ENCODE data around the gene C1orf210. TPM values are rescaled to one million over a fixed set of nuclear protein-coding genes. Genes with fewer than 3 reads are reported as not detected.

The C1orf210 gene
- total RNA-seq, 2 donors from 2014 or later = not detected

DNA sequence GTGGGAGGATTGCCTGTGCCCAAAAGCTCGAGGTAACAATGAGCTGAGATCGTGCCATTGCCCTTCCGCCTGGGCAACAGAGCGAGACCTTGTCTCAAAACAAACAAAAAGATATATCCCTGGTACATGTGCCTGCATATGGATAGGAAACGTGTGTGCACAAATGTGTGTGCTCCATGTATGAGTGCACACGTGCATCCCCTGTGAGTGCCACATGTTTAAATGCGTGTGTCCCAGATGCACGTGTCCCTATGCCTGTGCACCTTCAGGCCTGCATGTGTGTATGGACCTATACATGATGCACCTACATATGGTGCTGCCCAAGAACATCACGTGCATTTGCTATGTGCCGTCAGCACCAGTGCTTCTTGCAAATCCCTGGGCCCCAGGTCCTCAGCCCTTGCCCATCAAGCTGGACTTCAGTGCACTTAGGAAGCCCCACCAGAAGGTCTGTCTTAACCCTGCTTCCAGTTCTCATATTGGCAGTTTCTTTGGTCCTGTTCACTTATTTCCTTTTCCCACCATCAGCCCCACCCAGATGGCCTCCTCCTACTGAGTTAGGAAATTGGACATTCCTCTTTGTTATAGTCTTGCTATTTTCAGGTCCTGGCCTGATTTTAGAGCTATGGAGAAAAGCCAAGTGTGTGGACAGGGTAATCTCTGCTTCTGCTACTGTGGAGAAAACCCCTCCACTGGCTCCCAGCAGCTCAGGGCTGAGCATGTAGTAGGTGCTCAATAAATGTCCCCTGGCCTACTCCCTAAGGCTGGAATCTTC lies 30.8 kb upstream of the C1orf210 start:
- no peak for ATAC-seq
- no peak for DNase-seq (ENCODE audit: low spot score in 2 of 2)
- H3K9me3 Mint-ChIP-seq = no peaks in the 10 kb centered on the region
- H3K36me3 Mint-ChIP-seq = no peaks in the 10 kb centered on the region
- H3K27ac Mint-ChIP-seq = no peak overlapping the region

DNA sequence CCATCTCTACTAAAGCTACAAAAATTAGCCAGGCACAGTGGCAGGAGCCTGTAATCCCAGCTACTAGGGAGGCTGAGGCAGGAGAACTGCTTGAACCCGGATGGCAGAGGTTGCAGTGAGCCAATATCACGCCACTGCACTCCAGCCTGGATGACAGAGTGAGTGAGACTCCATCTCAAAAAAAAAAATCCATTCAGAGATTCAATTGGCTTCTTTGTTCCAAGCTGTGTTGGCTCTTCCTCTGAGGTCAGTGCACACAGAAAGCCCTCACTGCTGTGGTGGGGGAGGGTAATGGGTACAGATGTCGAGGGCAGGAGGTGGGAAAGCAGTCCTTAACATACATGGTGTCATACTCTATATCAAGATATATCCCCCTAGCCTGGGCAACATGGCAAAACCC lies 30.1 kb upstream of the C1orf210 start:
- Mint-ChIP-seq H3K36me3 (no peaks in the 10 kb centered on the region), H3K9me3 (no peaks in the 10 kb centered on the region), H3K27ac (no peak overlapping the region)
- DNase-seq (ENCODE audit: low spot score in 2 of 2) (no peak), ATAC-seq (no peak)

DNA sequence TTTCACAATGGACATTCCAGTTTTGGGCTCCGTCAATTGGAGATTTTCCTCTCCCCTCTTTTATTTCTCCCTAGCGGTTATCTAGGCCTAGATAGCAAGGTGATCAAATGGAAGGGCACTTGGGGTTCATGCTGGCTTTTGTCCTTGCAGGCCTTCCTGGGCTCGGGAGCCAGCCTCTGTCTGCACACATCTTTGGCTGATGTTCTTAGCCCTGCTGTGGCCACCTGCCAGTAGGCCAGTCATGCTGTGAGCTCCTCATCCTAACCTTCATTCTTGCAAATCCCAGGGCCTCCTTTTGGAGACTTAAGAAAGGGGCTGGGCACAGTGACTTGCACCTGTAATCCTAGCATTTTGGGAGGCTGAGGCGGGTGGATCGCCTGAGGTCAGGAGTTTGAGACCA lies 28.9 kb upstream of the C1orf210 start:
- no peak overlapping the region for H3K27ac Mint-ChIP-seq
- no peaks in the 10 kb centered on the region for H3K36me3 Mint-ChIP-seq
- H3K9me3 Mint-ChIP-seq = no peaks in the 10 kb centered on the region
- no peak for ATAC-seq
- no peak for DNase-seq (ENCODE audit: low spot score in 2 of 2)

DNA sequence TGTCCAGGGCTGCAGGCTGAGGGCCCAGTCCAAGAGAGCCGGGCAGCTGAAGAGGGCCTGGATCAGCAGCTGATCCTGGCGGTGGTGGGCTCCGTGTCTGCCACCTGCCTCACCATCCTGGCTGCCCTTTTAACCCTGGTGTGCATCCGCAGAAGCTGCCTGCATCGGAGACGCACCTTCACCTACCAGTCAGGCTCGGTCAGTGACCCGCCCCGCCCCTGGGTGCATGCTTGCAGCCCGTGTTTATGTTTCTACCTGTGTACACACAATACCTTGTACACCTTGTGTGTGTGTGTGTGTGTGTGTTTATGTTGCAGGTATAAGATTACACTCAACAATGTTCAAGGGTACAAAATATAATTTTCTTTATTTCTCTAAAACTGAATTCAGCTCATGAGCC lies 28.4 kb upstream of the C1orf210 start:
- DNase-seq (ENCODE audit: low spot score in 2 of 2) (no peak), ATAC-seq (no peak)

DNA sequence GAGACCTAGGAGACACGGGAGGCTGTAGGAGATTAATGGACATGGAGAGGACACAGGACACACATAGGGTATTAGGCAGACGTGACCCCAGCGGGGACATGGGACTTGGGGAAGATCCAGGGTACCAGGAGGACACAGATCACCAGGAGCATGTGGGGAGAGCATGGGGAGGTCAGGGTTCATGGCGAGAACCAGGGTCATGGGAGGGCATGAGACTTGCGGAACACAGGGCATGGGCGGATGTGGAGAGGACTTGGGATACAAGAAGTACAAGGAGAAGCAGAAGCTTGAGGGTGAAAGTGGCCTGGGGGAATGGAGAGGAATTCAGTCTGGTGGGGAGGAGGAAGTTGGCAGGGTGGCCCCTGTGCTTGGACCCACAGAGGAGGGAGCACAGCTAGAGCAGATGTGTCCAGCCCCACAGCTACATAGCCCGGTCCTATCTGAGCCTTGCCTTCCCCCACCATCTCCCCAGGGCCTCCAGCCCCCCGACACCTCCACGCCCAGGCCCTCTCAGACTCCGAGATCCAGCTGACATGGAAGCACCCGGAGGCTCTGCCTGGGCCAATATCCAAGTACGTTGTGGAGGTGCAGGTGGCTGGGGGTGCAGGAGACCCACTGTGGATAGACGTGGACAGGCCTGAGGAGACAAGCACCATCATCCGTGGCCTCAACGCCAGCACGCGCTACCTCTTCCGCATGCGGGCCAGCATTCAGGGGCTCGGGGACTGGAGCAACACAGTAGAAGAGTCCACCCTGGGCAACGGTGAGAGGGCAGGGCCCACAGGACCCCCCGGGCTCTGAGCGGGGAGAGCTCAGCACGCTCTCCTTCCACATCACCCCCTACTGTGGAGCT lies 27.5 kb upstream of the C1orf210 start:
- no peaks in the 10 kb centered on the region for H3K9me3 Mint-ChIP-seq
- ATAC-seq (no peak), DNase-seq (ENCODE audit: low spot score in 2 of 2) (no peak)
- H3K27ac Mint-ChIP-seq = no peak overlapping the region
- H3K36me3 Mint-ChIP-seq = no peaks in the 10 kb centered on the region

More for the DNA sequence above, 28.4 kb upstream of the C1orf210 start:
- no peaks in the 10 kb centered on the region for H3K36me3 Mint-ChIP-seq
- H3K9me3 Mint-ChIP-seq = no peaks in the 10 kb centered on the region
- H3K27ac Mint-ChIP-seq = no peak overlapping the region

DNA sequence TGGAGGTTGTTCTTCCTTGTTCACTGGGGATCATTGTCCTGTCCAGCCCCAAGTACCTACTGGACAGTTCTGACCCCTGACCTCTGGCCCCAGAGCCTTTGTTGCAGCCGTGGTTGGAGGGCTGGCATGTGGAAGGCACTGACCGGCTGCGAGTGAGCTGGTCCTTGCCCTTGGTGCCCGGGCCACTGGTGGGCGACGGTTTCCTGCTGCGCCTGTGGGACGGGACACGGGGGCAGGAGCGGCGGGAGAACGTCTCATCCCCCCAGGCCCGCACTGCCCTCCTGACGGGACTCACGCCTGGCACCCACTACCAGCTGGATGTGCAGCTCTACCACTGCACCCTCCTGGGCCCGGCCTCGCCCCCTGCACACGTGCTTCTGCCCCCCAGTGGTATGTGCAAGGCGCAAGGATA lies 26.8 kb upstream of the C1orf210 start:
- H3K9me3 Mint-ChIP-seq = no peaks in the 10 kb centered on the region
- ATAC-seq (no peak), DNase-seq (ENCODE audit: low spot score in 2 of 2) (no peak)
- H3K27ac Mint-ChIP-seq = no peak overlapping the region
- no peaks in the 10 kb centered on the region for H3K36me3 Mint-ChIP-seq

DNA sequence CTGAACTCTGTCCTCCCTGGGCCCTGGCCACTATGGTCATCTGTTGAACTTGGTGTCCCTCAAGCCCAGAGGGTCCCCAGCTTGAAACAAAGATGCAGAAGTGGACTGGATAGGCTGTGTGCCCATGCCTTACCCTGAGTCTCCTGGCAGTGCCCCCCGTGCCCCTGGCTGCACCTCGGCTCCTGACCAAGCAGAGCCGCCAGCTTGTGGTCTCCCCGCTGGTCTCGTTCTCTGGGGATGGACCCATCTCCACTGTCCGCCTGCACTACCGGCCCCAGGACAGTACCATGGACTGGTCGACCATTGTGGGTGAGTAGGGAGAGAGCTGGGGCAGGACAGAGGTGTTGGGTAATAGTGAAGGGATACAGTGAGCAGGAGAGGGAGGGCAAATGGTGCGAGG lies 26.1 kb upstream of the C1orf210 start:
- Mint-ChIP-seq H3K9me3 (no peaks in the 10 kb centered on the region), H3K27ac (peak overlapping the region in 1 of 2 donors; percentile 87), H3K36me3 (no peaks in the 10 kb centered on the region)
- ATAC-seq (no peak), DNase-seq (ENCODE audit: low spot score in 2 of 2) (no peak)

DNA sequence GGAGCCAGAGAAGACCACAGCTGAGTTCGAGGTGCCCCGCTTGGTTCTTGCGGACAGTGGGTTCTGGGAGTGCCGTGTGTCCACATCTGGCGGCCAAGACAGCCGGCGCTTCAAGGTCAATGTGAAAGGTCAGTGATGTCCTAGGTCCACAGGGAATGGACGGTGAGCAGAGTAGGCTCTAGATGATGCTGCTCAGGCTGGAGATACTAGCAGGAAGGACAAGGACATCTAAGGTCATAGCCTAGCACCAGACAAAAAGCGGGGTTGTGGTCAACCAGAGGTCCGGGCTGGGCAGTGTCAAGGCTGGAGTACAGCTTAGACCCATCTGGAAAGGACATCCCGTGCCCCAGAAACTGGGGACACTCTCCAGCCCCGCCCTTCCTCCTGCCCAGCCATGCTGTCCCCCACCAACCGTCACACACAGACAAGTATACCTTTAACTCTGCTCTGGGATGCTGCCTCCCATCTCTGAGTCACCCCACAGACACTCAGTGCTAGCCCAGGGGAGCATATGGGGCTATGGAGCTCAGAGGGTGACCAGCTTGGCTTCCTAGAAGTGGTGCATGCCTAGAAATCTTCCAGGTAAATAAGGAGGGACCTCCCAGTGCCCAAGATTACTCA lies 24.1 kb upstream of the C1orf210 start:
- Mint-ChIP-seq H3K27ac (peak overlapping the region in 1 of 2 donors; percentile 62), H3K36me3 (no peaks in the 10 kb centered on the region), H3K9me3 (no peaks in the 10 kb centered on the region)
- no peak for DNase-seq (ENCODE audit: low spot score in 2 of 2)
- no peak for ATAC-seq

DNA sequence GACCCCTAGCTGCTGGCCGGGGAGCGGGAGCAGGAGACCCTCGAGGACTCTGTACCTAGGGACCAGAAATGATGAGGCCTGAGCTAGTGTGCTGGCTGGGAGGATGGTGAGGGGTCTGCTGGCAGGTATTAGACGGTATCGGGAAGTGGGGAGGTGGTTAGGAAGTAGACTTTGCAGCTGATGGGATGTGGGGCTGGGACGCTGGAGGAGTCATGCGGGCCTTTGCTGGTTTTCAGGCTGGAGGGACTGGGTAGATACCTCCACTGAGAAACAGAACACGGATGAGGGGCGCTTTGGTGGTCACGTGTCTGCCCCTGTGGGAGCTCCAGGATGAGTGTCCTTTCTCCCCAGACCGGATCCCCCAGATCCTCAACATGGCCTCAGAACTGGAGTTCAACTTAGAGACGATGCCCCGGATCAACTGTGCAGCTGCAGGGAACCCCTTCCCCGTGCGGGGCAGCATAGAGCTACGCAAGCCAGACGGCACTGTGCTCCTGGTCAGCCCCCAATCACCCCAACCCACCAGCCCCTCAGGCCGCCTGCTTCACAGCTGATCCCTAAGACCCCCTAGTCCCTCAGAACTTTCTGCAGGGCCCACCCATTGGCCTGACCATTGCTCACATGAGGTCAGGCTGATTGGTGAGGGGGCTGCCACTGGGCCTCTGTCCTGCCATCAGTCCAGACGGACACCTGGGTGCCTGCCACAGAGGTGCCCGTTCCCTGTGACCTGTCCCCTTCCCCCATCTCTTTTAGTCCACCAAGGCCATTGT lies 23.4 kb upstream of the C1orf210 start:
- H3K36me3 Mint-ChIP-seq = no peaks in the 10 kb centered on the region
- H3K27ac Mint-ChIP-seq = peak overlapping the region in 1 of 2 donors; percentile 17
- ATAC-seq (no peak), DNase-seq (ENCODE audit: low spot score in 2 of 2) (no peak)
- no peaks in the 10 kb centered on the region for H3K9me3 Mint-ChIP-seq

DNA sequence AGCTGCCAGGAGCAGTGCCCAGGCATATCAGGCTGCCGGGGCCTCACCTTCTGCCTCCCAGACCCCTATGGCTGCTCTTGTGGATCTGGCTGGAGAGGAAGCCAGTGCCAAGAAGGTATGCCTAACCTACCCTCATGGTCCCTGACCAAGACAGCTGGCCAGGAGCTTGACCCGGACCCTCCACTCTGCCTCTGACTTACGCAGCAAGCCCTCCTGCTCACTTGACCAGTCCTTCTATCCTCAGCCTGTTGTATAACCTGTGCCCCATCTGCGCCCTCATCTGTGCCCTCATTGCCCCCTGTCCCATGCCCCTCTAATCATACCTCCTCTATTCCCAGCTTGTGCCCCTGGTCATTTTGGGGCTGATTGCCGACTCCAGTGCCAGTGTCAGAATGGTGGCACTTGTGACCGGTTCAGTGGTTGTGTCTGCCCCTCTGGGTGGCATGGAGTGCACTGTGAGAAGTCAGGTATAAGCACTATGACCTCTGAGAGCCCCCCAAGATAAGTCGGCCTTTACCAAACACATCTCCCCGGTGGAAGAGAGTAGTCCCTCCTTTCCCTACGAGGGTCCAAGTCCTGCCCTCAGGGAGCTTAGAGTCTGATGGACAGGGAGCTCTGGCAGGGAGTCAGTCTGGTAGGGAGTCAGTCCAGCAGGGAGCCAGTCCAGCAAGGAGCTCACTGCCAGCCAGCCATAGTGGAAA lies 22.2 kb upstream of the C1orf210 start:
- H3K9me3 Mint-ChIP-seq = no peaks in the 10 kb centered on the region
- no peaks in the 10 kb centered on the region for H3K36me3 Mint-ChIP-seq
- peak overlapping the region in 1 of 2 donors; percentile 71 for H3K27ac Mint-ChIP-seq
- DNase-seq (ENCODE audit: low spot score in 2 of 2) = no peak
- ATAC-seq = no peak

DNA sequence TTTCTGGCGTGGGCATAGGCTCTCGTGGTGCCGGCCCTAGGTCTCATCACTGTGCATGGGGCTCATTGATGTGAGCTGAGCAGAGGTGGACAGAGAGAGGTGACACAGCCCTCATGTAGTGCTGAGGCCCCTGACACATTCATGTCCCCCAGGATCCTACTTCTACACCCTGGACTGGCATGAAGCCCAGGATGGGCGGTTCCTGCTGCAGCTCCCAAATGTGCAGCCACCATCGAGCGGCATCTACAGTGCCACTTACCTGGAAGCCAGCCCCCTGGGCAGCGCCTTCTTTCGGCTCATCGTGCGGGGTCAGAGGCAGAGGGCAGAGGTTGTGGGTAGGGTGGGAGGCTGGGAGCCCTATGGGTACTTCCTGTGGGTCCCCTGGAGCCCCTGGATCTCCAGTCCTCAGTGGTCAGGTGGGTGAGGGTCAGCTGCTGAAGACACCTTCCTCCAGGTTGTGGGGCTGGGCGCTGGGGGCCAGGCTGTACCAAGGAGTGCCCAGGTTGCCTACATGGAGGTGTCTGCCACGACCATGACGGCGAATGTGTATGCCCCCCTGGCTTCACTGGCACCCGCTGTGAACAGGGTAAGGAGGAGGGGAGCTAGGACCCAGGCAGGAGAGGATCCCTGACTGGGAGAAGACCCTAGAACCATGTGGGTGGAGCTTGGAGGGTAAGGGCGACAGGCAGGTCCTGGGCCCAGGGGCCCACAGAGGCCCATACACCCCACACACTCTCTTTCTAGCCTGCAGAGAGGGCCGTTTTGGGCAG lies 21.5 kb upstream of the C1orf210 start:
- DNase-seq (ENCODE audit: low spot score in 2 of 2) (no peak), ATAC-seq (no peak)
- H3K36me3 Mint-ChIP-seq = no peaks in the 10 kb centered on the region

DNA sequence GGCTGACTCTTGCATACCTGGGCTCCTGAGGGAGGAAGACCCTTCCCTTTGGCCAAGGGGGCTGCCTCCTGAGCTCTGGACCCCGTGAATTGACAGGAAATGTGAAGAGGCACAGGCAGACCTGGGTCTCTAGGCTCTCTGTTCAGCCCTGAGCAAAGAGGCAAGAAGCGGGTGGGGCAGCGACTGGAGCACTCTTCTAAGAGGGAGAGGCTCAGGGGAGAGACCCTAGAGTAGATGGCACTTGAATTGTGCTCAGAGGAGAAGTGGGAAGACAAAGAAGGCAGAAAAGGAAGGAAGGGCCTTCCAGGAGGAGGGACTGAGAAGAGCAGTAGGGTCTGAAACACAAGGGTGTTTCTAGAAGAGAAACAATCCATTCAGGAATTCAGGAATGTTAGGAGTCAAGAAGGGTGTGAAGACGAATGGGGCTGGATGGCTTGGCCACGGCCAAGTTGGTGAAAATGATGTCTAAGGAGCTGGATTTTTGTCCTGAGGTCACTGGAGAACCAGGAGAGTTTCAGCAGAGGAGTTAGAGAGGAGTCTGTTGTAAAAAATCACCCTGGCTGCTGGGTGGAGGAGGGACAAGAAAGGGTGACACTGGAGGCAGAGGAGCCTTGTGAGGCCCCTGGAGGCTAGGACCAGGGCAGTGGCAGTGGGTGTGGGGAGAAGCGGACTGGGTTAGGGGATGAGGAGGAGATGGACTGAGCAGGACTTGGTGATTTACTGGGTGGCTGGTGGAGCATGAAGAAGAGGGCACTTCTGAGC lies 20.7 kb upstream of the C1orf210 start:
- Mint-ChIP-seq H3K9me3 (no peaks in the 10 kb centered on the region), H3K36me3 (no peaks in the 10 kb centered on the region), H3K27ac (peak overlapping the region; percentile 19 to 75)
- ATAC-seq = no peak
- no peak for DNase-seq (ENCODE audit: low spot score in 2 of 2)

More for the DNA sequence above, 21.5 kb upstream of the C1orf210 start:
- H3K27ac Mint-ChIP-seq = peak overlapping the region in 1 of 2 donors; percentile 75
- no peaks in the 10 kb centered on the region for H3K9me3 Mint-ChIP-seq

DNA sequence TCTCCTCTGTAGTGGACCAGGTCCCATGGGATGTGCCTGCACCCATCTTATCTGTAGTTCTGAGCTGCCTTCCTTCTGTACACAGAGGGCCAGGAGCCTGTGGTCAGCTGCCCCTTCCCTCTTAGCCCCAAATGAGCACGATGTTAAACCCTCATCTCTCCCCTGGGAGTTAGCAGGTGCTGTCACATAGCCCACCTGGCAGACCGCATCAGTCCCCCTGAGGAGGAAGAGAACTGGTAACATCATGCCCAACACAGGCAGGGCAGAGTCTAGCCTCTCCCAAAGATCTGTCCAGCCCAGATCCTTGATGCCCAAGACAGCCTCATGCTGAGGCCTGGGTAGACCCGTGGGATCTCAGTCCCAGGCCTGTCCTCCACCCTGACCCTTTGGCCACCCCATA lies 20.1 kb upstream of the C1orf210 start:
- Mint-ChIP-seq H3K27ac (peak overlapping the region in 1 of 2 donors; percentile 19), H3K36me3 (no peaks in the 10 kb centered on the region), H3K9me3 (no peaks in the 10 kb centered on the region)
- no peak for DNase-seq (ENCODE audit: low spot score in 2 of 2)
- ATAC-seq = no peak

DNA sequence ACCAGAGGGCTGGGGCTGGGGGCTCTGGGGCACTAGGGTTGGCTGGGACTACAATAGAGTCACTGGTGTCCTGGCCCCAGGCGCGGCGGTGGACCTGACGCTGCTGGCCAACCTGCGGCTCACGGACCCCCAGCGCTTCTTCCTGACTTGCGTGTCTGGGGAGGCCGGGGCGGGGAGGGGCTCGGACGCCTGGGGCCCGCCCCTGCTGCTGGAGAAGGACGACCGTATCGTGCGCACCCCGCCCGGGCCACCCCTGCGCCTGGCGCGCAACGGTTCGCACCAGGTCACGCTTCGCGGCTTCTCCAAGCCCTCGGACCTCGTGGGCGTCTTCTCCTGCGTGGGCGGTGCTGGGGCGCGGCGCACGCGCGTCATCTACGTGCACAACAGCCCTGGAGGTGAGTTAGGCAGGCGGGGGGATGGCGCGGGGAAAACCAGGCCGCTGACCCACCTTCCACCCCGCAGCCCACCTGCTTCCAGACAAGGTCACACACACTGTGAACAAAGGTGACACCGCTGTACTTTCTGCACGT lies 19.5 kb upstream of the C1orf210 start:
- no peak for DNase-seq (ENCODE audit: low spot score in 2 of 2)
- Mint-ChIP-seq H3K27ac (no peak overlapping the region), H3K36me3 (no peaks in the 10 kb centered on the region), H3K9me3 (no peaks in the 10 kb centered on the region)
- no peak for ATAC-seq

DNA sequence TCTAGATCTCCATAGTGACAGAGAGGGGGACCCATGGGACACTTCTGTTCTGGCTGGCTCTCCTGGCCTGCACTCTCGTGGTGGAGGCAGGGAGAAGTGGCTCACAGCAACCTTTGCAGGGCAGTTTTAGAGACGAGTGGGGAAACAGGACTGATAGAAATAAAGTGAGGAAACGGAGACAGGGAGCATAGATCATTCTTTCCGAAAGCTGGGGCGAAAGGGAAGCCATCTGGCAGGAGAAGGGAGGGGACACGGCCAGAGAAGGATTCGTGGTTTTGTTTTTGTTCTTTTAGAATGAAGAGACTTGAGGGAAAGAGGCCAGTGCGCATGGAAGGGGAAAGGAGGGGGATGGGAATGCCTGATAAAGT lies 18.9 kb upstream of the C1orf210 start:
- H3K27ac Mint-ChIP-seq = peak overlapping the region in 1 of 2 donors; percentile 73
- no peaks in the 10 kb centered on the region for H3K36me3 Mint-ChIP-seq
- no peak for DNase-seq (ENCODE audit: low spot score in 2 of 2)
- H3K9me3 Mint-ChIP-seq = no peaks in the 10 kb centered on the region
- no peak for ATAC-seq

Data from activated naive CD4-positive, alpha-beta T cell treated with anti-CD3 and anti-CD28 coated beads, Interleukin-2, amount 50 U/mL, for 72 hours (primary cell).